H1 (cell line): ENCODE measurements around the gene TVP23A. TPM values are rescaled to one million over a fixed set of nuclear protein-coding genes. Genes with fewer than 3 reads are reported as not detected.

ENCODE experiments used
- BACH1 ChIP-seq: IDR thresholded peaks from 2 replicates; pipeline ENCODE4 v1.6.1; 2012; ENCODE audit warnings: low read length, improper control_type of control experiment
- KDM4A ChIP-seq: IDR thresholded peaks from one replicate; pipeline ENCODE4 v1.7.1; 2012; ENCODE audit warnings: low read depth, mild to moderate bottlenecking, moderate library complexity, low read length, inconsistent platforms; ENCODE audit not compliant: severe bottlenecking
- POLR2A ChIP-seq, 2 experiments: IDR thresholded peaks; 1 replicate in 1 of 2; 2 replicates in 1 of 2; pipeline ENCODE4 v1.6.1; 2011; ENCODE audit warnings: low read depth in 2 of 2, low read length in 2 of 2, mild to moderate bottlenecking in 2 of 2; ENCODE audit errors: control extremely low read depth in 1 of 2
- RBBP5 ChIP-seq: IDR thresholded peaks from 2 replicates; pipeline ENCODE4 v1.7.1; 2012; ENCODE audit warnings: low read depth, mild to moderate bottlenecking, inconsistent platforms, low read length, moderate library complexity, borderline replicate concordance
- RFX5 ChIP-seq: IDR thresholded peaks from 2 replicates; pipeline ENCODE4 v1.6.1; 2011; ENCODE audit warnings: low read depth, low read length, improper control_type of control experiment, borderline replicate concordance
- TAF1 ChIP-seq: IDR thresholded peaks from 2 replicates; pipeline ENCODE4 v1.6.1; 2011; ENCODE audit warnings: mild to moderate bottlenecking, low read depth, low read length
- TBP ChIP-seq: IDR thresholded peaks from 2 replicates; pipeline ENCODE4 v1.6.1; 2011; ENCODE audit warnings: low read depth, low read length, improper control_type of control experiment
- TCF12 ChIP-seq: IDR thresholded peaks from 2 replicates; pipeline ENCODE4 v1.6.1; 2011; ENCODE audit warnings: low read depth, mild to moderate bottlenecking, low read length
- YY1 ChIP-seq: IDR thresholded peaks from 2 replicates; pipeline ENCODE4 v1.6.1; 2011; ENCODE audit warnings: low read depth, mild to moderate bottlenecking, low read length
- polyA plus RNA-seq, 7 experiments: library from polyadenylated mRNA; depleted of rRNA in 3 of 7; stranded (reverse) in 5 of 7; unstranded in 2 of 7; fragments of >200 nt in 5 of 7; fragments of 200-250 nt in 2 of 7; gene quantifications; 1 replicate in 5 of 7; 2 replicates in 1 of 7; 4 replicates in 1 of 7; pipeline versions ENCODE4 v1.2.1 to v1.2.3, GENCODE V29; 2011 to 2013; ENCODE audit warnings: missing spikeins in 2 of 7, mixed read lengths in 2 of 7
- total RNA-seq: library from RNA; stranded (reverse); fragmentation: NEBNext Ultra II Directional; extraction: Animal tissue kit (Norgen Biotek cat#: 25700); gene quantifications from 2 replicates; pipeline ENCODE4 v1.2.1, GENCODE V29; 2021

TVP23A gene
- total and polyA plus RNA-seq, 2 of the 8 experiments (the other 6 are each of a cell fraction or from before 2014, with no cell fraction given) = 2.2 to 3.1 TPM

GRCh38 chr16:10859020-10859419 is 40.4 kb upstream of the TVP23A start (continued):
- no peak for TF ChIP-seq BACH1
- TF ChIP-seq TAF1 = no peak
- TF ChIP-seq KDM4A = no peak
- TF ChIP-seq TCF12 = no peak
- no peak for TF ChIP-seq TBP
- no peak for TF ChIP-seq YY1
- TF ChIP-seq RBBP5 = no peak
- TF ChIP-seq POLR2A (IDR thresholded peaks at IDR 0.05; ENCODE audit: control extremely low read depth in 1 of 2, low read depth in 2 of 2, low read length in 2 of 2) = no peak
- no peak for TF ChIP-seq RFX5
- TF ChIP-seq, all 59 proteins: peak for 0
